HepG2 (cell line): Measurements from ENCODE around the gene MXRA8. TPM values are rescaled to one million over a fixed set of nuclear protein-coding genes. Genes with fewer than 3 reads are reported as not detected.
A peak's percentile ranks its signal among the peaks of the same experiment; 100 is the strongest.

Experiments used
- ARNT ChIP-seq: fragments of 450-650 bp; IDR thresholded peaks from 2 replicates; pipeline ENCODE4 v1.6.1; 2017
- ARNTL ChIP-seq: sonication (generic); formaldehyde crosslinking; IDR thresholded peaks from 2 replicates; pipeline ENCODE4 v1.4.0; 2020; ENCODE audit warnings: mild to moderate bottlenecking, missing genetic modification reagents
- ATAD3A ChIP-seq: sonication (generic); formaldehyde crosslinking; IDR thresholded peaks from 2 replicates; pipeline ENCODE4 v1.4.0; 2020; ENCODE audit warnings: missing genetic modification reagents
- BCL6 ChIP-seq: IDR thresholded peaks from 2 replicates; pipeline ENCODE4 v1.6.1; 2016; ENCODE audit warnings: missing genetic modification reagents, missing compliant biosample characterization
- CBX5 ChIP-seq: sonication (generic); formaldehyde crosslinking; IDR thresholded peaks from 2 replicates; pipeline ENCODE4 v1.4.0; 2020; ENCODE audit warnings: missing genetic modification reagents, borderline replicate concordance
- CSRNP1 ChIP-seq: sonication (generic); formaldehyde crosslinking; IDR thresholded peaks from 2 replicates; pipeline ENCODE4 v1.8.1; 2023; ENCODE audit warnings: mild to moderate bottlenecking, missing genetic modification reagents
- EHMT2 ChIP-seq: fragments of 200-600 bp; sonication (generic); IDR thresholded peaks from 2 replicates; pipeline ENCODE4 v1.7.0; 2017; ENCODE audit warnings: antibody characterized with exemption, low read depth, low read length, borderline replicate concordance
- MAFF ChIP-seq: IDR thresholded peaks from 2 replicates; pipeline ENCODE4 v1.6.1; 2011; ENCODE audit warnings: low read depth, low read length, improper control_type of control experiment
- MXD3 ChIP-seq: IDR thresholded peaks from 2 replicates; pipeline ENCODE4 v1.6.1; 2016; ENCODE audit warnings: mild to moderate bottlenecking, missing biosample characterization, missing genetic modification reagents
- MYNN ChIP-seq: sonication (generic); formaldehyde crosslinking; IDR thresholded peaks from 2 replicates; pipeline ENCODE4 v1.4.0; 2020; ENCODE audit warnings: mild to moderate bottlenecking, low read depth, missing genetic modification reagents
- PCBP1 ChIP-seq: fragments of 200-400 bp; formaldehyde crosslinking; IDR thresholded peaks from 2 replicates; pipeline ENCODE4 v1.6.1; 2017; ENCODE audit warnings: mild to moderate bottlenecking, low read depth, low read length, borderline replicate concordance
- PRPF4 ChIP-seq: fragments of 200-400 bp; formaldehyde crosslinking; IDR thresholded peaks from 2 replicates; pipeline ENCODE4 v1.6.1; 2016; ENCODE audit warnings: low read length, low read depth; ENCODE audit not compliant: poor library complexity, severe bottlenecking
- SMAD9 ChIP-seq: sonication (generic); formaldehyde crosslinking; IDR thresholded peaks from 2 replicates; pipeline ENCODE4 v1.5.1; 2020; ENCODE audit warnings: mild to moderate bottlenecking, missing genetic modification reagents
- TMF1 ChIP-seq: sonication (generic); formaldehyde crosslinking; IDR thresholded peaks from 2 replicates; pipeline ENCODE4 v1.8.1; 2022; ENCODE audit warnings: low read depth, missing genetic modification reagents
- TOE1 ChIP-seq: sonication (generic); formaldehyde crosslinking; IDR thresholded peaks from 2 replicates; pipeline ENCODE4 v1.4.0; 2020; ENCODE audit warnings: mild to moderate bottlenecking, missing genetic modification reagents
- TRAFD1 ChIP-seq: sonication (generic); formaldehyde crosslinking; IDR thresholded peaks from 2 replicates; pipeline ENCODE4 v1.5.1; 2020; ENCODE audit warnings: missing genetic modification reagents, mild to moderate bottlenecking, borderline replicate concordance
- UBTF ChIP-seq: sonication (generic); formaldehyde crosslinking; IDR thresholded peaks from 2 replicates; pipeline ENCODE4 v1.4.0; 2020; ENCODE audit warnings: mild to moderate bottlenecking, missing genetic modification reagents
- ZBTB26 ChIP-seq: IDR thresholded peaks from 2 replicates; pipeline ENCODE4 v1.6.1; 2016; ENCODE audit warnings: missing compliant biosample characterization, missing genetic modification reagents, borderline replicate concordance
- ZNF234 ChIP-seq: sonication (generic); formaldehyde crosslinking; conservative IDR thresholded peaks from 2 replicates; pipeline ENCODE4 v1.5.1; 2020; ENCODE audit warnings: mild to moderate bottlenecking, missing genetic modification reagents
- ZNF484 ChIP-seq: sonication (generic); formaldehyde crosslinking; IDR thresholded peaks from 2 replicates; pipeline ENCODE4 v1.5.1; 2020; ENCODE audit warnings: mild to moderate bottlenecking, low read depth, missing genetic modification reagents, borderline replicate concordance
- ZNF567 ChIP-seq: sonication (generic); formaldehyde crosslinking; IDR thresholded peaks from 2 replicates; pipeline ENCODE4 v1.8.1; 2023; ENCODE audit warnings: mild to moderate bottlenecking, missing genetic modification reagents, borderline replicate concordance
- ZNF598 ChIP-seq: sonication (generic); formaldehyde crosslinking; IDR thresholded peaks from 2 replicates; pipeline ENCODE4 v1.5.1; 2020; ENCODE audit warnings: mild to moderate bottlenecking, missing genetic modification reagents, borderline replicate concordance
- polyA plus RNA-seq, 8 experiments: library from polyadenylated mRNA; depleted of rRNA in 3 of 8; stranded (reverse) in 7 of 8; unstranded in 1 of 8; fragments of >200 nt; fragmentation: Illumina TruSeq in 4 of 8; extraction: Trizol in 4 of 8; gene quantifications; 2 replicates each; pipeline versions ENCODE4 v1.2.1 to v1.2.3, GENCODE V29; 2011 to 2016; ENCODE audit warnings: low read depth in 4 of 8, missing spikeins in 1 of 8, mixed read lengths in 1 of 8; ENCODE audit not compliant: insufficient read depth in 1 of 8
- total RNA-seq, 5 experiments: library from RNA; depleted of rRNA; stranded (reverse); fragments of >200 nt; fragmentation: Illumina TruSeq; extraction: Trizol; gene quantifications; 2 replicates each; pipeline ENCODE4 v1.2.3, GENCODE V29; 2016; ENCODE audit warnings: low read depth in 1 of 5

Gene MXRA8
- total and polyA plus RNA-seq, 2 of the 13 experiments (the other 11 are each of a cell fraction or from before 2014, with no cell fraction given), result 19.8 to 44.8 TPM

- TF ChIP-seq CSRNP1 (peak; percentile 82; the same call in 1 of the 2 replicates), MAFF (peak; percentile 7; the same call in 1 of the 2 replicates), ZNF234 (CRISPR knock-in tag) (peak; percentile 77; the same call in 1 of the 2 replicates), TRAFD1 (CRISPR knock-in tag) (no peak), CBX5 (CRISPR knock-in tag) (peak; percentile 96), SMAD9 (CRISPR knock-in tag) (no peak; the same call in 1 of the 2 replicates), ZNF567 (CRISPR knock-in tag) (no peak; the same call in 1 of the 2 replicates), ZNF598 (CRISPR knock-in tag) (peak; percentile 93), TOE1 (CRISPR knock-in tag) (peak; percentile 97; the same call in 1 of the 2 replicates), ATAD3A (CRISPR knock-in tag) (no peak), ZBTB26 (peak; percentile 80), PRPF4 (no peak), EHMT2 (no peak), PCBP1 (peak; percentile 91), UBTF (CRISPR knock-in tag) (peak; percentile 100), MXD3 (peak; percentile 57; the same call in 1 of the 2 replicates), ARNT (no peak), ZNF484 (CRISPR knock-in tag) (no peak), ARNTL (CRISPR knock-in tag) (peak; percentile 85), TMF1 (CRISPR knock-in tag) (no peak; the same call in 1 of the 2 replicates), BCL6 (CRISPR knock-in tag) (peak; percentile 73), MYNN (CRISPR knock-in tag) (0 out of 2 replicates have a peak, but pooled peaks have one; percentile 63)
These were observed 16.7 kb upstream of the MXRA8 start, which contains the start of gene AURKAIP1 (continued) for GRCh38 chr1:1374929-1375662.
